ENCODE results near the gene GFAP.

GFAP gene

DNA sequence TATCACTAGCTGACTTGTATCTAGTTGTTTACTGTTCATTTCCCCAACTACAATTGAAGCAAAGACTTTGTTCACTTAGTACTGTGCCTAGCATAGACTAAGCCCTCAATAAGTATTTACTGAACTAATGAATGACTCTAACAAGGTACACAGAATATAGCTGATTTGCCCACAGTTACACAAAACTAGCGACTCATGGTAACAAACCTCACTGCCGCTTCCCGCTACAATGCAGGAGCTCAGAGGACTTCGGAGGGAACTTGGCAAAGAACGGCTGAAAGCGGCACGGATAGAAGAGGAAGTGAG lies 16.6 kb downstream of the GFAP start:
- DNase-seq, result no peak

GRCh38 chr17:44894642-44895041 lies 20.7 kb downstream of the GFAP start:
- no peak for DNase-seq

GRCh38 chr17:44892250-44892649 lies 23.1 kb downstream of the GFAP start:
- DNase-seq, result no peak

DNA sequence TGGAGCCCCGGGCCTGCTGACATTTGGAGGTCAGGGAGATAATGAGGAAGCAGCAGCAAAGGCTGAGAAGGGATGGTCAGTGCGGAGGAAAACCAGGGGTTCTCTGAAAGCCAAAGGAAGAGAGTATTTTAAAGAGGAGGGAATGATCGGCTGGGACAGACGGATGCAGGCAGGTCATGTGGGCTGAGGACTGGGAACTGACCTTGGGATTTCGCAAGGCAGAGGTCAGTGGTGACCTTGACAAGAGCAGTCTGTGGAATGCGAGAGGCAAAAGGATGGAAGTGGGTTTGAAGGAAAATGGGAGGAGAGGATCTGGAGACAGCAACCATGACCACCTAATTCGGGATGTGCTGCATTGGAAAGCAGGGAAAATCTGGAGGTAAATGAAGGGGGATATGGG lies 26.3 kb downstream of the GFAP start:
- DNase-seq, result no peak

DNA sequence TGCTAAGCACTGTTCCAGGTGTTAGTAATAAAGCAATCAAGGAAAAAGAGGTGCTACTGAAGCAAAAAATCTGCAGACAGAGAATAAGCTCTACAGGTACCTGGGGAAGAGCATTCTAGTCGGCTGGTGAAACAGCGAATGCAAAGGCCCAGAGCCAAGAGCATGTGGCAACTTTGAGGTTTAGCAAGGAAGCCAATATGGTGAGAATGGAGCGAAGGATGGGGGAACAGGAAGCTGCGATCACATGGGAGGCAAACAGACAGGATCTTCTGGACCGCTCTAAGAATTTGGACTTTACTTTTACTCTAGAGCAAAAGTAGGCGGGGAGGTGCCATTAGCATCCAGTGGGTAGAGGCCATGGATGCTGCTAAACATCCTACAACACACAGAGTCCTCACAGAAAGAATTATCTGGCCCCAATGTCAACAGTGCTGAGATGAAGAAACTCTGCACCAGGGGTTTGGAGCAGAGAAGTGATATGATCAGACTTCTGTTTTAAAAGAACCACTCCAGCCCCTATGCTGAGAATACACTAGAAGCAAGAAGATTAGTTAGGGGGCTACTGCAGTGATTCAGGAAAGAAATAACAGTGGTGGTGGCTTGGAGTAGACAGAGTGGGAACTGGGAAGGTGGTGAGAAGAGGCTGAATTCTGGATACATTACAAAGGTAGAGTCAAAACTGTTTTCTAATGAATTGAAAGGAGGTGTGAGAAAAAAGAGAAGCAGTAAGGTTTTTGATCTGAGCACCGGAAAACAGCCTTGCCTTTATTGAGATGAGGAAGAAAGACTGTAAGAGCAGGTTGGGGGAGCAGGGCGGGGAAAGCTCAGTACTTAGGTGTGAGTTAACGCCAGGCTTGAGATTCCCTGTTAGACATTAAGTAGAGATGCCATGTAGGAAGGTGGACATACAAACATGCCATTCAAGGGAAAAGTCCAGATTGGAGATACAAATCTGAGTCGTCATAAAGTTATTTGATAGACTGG lies 27.0 kb downstream of the GFAP start:
- DNase-seq, result no peak

DNA sequence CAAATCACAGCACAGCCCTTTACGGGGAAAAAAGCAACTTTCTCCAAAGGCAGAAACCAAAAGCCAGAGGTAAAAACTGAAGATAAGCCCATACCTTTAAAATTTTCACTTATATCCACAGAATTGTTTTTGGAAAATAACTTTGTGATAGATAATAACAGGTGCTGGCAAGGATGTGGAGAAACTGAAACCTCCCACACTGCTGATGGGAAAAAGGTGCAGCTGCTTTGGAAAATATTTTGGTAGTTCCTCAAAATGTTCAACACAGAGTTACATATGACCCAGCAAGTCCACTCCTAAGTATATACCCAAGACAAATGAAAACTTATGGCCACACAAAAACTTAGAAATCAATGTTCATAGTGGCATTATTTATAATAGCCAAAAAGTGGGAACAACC lies 28.3 kb downstream of the GFAP start:
- no peak for DNase-seq

DNA sequence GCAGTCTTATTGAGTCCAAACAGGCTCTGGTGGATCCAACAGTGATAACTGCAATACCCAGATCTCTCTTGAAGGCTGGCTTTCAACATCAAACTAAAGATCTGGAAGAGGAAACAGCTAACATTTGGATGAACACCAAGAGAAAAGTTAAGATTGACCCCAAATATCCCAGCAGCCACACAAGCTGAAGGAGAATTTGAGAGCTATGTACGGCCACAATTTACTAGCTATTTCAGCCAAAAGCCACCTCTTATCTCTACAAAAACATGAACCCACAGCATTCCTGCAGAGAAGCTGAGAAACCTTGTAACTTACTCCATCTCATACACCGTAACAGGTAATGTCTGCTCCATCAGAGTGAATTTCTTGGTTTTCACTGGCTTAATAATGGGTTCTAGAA lies 30.4 kb downstream of the GFAP start:
- DNase-seq, result no peak

GRCh38 chr17:44881145-44881544 lies 34.2 kb downstream of the GFAP start:
- no peak for DNase-seq

DNA sequence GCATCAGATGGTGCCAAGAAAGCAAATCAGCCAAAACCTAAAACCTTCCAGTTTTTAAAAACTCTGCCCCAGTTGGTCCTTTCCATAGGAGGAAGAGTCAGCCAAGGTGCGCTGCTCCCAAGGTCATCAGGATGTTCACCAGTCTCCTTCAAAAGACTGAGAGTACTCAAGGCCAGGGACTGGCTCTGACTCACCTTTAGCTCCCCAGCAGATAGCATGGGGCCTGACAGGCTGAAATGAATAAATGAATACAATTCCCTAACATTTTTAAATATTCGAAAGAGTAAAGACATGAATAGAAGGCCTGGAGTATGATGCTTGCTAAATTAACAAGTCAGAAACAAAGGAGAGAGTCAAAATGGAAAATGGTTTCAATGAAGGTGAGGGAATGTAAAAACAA lies 35.2 kb downstream of the GFAP start:
- no peak for DNase-seq

- DNase-seq, result no peak
These were observed 35.9 kb downstream of the GFAP start for GRCh38 chr17:44879376-44879775.

DNA sequence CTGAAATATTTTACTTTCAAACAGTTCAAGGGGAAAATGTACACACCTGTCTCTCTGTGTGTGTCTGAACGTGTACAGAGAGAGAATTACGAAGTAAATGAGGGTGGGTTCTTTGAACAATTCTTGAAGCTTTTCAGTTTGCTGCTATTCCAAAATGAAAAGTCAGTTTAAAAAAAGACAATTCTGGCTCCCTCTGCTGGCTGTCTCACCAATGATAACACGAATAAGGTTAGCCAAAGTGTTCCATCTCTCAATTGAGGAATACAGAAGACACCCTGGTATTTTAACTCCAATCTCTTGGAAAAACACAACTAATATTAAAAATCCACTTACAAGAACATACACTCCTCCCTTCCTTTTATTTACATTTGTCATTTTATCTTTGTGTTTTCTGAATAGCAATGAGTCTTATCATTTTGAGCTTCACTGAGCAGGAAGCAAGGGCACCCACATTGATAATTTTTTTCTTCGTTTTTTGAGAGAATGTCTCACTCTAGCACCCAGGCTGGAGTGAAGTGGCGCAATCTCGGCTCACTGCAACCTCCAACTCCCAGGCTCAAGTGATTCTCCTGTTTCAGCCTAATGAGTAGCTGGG lies 36.6 kb downstream of the GFAP start:
- peak; percentile 47 for DNase-seq

- no peak for DNase-seq
These were observed 38.2 kb downstream of the GFAP start for GRCh38 chr17:44877121-44877520.

- DNase-seq, result no peak
These were observed 39.5 kb downstream of the GFAP start for GRCh38 chr17:44875761-44876160.

- DNase-seq, result no peak
These were observed 43.0 kb downstream of the GFAP start for GRCh38 chr17:44872131-44872768.

- DNase-seq, result no peak
These were observed 43.7 kb downstream of the GFAP start for GRCh38 chr17:44871556-44871955.

DNA sequence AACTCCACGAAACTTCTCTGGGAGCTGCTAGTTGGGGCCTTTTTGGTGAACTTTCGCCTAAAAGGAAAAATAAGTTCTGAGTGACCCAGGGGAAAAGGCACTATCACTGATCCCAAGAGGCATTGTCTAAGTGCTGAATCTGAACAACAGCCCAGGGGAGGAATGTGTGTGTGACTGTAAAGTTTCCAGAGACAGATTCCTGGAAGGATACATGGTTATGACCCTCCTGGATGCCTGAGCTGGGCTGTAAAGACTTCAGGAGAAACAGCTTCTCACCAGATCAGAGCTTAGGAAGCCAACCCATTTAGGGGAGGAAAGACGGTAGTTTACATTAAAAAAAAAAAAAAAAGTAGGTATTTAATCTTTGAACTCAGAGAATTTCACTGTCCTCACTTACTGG lies 47.5 kb downstream of the GFAP start:
- no peak for DNase-seq

- peak; percentile 37 for DNase-seq
These were observed 49.4 kb downstream of the GFAP start for GRCh38 chr17:44865931-44866330.

DNA sequence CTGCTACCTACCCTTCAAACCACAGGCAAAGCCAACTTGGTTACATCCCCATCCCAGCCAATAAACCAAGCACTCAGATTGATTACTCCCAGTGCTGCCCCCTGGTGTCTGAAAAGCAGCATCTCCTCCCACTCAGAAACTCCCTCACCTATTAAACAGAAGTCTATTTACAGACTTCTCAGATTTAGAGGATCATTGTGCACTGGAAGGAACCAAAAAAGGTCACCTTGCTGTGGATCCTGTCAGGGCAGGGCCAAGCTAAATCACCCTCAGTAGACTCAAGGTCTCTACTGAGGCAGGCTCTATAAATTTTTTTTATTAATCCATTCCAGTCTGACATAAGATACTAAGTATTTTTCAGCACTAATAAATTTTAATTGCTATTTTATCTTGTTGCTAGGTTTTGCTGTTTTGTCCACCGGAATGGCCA lies 50.1 kb downstream of the GFAP start:
- peak; percentile 77 for DNase-seq

- DNase-seq, result no peak
These were observed 50.5 kb downstream of the GFAP start for GRCh38 chr17:44864831-44865230.

GRCh38 chr17:44863061-44863918 lies 52.0 kb downstream of the GFAP start:
- no peak for DNase-seq

DNA sequence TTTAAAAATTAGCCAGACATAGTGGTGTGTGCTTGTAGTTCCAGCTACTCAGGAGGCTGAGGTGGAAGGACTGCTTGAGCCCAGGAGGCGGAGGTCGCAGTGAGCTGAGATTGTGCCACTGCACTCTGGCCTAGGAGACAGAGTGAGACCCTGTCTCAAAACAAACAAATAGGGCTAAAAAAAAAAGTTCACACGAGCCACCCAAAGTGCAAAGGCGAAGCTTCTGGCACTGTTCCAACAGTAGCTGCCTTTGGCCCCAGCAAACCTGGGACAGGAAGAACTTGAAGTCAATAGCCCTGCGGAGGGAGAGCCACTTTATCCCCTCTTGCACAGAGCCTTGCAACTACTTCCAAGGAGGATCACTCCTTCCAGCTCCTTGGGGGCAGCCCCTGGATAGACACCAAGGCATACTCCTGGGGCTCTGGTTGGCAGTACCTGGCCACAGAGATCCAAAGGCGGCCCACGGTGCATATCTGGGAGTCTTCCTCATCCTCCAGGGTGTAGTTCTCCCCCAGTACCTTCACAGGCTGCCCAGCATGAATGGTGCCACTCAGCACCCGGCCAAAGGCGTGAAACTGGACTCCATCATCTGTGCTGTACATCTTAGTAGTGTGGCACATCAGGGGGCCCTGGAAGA lies 52.9 kb downstream of the GFAP start:
- DNase-seq, result no peak

DNA sequence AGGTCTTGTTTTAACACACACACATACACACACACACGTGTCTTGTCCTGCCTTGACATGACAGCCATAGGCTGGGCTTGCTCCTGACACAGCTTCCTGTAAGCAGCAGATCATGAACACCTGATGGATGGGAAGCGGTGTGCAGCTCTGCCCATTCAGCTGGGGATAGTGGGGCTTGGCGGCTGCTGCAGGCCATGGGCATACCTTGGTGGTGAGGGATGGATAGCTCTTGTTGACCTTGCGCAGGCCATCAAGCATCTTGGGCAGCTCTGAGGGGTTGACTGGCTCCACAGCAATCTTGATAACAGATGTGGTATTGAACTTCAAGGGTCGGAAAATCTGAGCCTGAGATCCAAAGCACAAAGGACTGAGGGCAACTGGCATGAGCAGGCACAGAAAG lies 55.6 kb downstream of the GFAP start:
- DNase-seq, result no peak

DNA sequence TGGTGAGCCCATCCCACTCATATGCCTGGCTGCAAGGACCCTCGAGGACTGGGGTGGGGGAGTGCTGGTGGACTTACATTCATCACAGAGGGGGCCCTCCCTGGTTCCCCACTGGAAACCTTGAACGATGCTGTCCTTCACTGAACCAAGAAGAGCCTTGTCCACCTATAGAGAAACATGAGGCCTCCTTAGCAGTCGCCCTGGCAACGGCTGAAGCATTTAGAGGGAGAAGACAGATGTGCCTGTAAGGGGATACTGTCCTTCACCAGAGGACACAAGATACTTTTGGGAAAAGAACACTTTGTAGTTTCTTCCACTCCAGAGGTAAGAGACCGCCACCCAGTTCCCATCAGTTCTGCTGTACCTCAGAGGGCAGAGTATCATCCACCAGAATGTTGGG lies 61.1 kb downstream of the GFAP start:
- DNase-seq, result no peak

All from EL (cell line).